NCI-H128 (cell line): ENCODE measurements around the gene RALBP1.
A peak's percentile ranks its signal among the peaks of the same experiment; 100 is the strongest.
"Not testable (repeated sequence)": the region's sequence is repeated elsewhere in the genome, so short reads cannot be mapped to it uniquely, and the experiment has no call there.

Experiments used
- DNase-seq: peaks from one replicate; lab custom pipeline; 2025; ENCODE audit not compliant: unreplicated experiment; lab: John Stamatoyannopoulos, UW

Gene RALBP1

GRCh38 chr18:9474983-9475642, at the start of gene RALBP1:
TSS of gene RALBP1 (plus strand) at chr18:9475513. CDS start at chr18:9513046, 37,533 bp downstream.
- DNase-seq = peak; percentile 99

DNA sequence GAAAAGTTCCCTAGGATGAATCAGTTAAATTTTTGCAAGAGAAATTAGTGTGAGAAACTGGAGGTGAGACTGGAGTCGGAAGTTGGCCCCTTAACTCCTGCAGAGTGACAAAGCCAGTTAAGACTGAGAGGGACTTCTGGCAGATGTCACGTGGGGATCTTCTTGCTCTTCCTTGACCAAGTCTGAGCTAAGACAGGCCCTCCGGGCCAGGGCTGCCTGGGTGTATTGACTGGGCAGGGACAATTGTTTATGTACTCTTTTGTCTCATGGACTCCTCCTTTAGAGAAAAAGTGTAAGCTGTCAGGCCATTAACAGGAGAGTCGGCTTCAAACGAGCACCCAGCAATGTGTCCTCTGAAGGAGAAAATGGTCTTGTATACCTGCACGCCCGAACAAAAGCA, 48.6 kb upstream of the RALBP1 start:
- no peak for DNase-seq

DNA sequence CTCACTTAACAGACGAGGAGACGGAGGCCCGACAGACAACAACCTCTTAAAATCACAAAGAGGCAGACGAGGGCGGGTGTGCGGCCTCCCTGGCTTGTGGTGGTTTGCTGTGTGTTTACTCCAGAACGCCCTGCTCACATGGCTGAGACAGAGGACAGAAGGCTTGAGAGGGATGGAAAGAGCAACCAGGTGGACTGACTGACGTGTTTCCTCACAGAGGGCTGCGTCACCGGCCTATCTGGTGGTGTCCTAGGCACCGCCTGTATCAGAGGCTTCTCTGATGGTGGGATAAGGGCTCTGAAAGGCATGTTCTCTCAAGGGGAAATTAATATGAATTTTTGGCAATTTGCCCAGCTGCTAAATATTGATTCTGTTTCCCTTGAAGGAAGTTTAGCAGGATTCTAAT, 47.0 kb upstream of the RALBP1 start:
- no peak for DNase-seq

GRCh38 chr18:9428862-9429661, 46.3 kb upstream of the RALBP1 start:
- no peak for DNase-seq

GRCh38 chr18:9429662-9429993, 45.7 kb upstream of the RALBP1 start:
- DNase-seq = no peak

DNA sequence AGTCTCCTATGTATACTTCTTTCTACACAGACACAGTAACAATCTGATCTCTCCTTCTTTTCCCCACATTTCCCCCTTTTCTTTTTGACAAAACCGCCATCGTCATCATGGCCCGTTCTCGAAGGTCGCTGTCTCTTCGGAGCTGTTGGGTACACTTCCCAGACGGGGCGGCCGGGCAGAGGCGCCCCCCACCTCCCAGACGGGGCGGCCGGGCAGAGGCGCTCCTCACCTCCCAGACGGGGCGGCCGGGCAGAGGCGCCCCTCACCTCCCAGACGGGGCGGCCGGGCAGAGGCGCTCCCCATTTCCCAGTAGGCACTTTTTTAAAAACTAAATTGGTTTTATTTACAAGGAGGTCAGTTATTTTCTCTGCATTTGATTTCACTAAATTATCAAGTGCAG, 45.0 kb upstream of the RALBP1 start:
- DNase-seq = not testable (repeated sequence)

- no peak for DNase-seq
Observed at GRCh38 chr18:9431296-9431695, 44.0 kb upstream of the RALBP1 start.

DNA sequence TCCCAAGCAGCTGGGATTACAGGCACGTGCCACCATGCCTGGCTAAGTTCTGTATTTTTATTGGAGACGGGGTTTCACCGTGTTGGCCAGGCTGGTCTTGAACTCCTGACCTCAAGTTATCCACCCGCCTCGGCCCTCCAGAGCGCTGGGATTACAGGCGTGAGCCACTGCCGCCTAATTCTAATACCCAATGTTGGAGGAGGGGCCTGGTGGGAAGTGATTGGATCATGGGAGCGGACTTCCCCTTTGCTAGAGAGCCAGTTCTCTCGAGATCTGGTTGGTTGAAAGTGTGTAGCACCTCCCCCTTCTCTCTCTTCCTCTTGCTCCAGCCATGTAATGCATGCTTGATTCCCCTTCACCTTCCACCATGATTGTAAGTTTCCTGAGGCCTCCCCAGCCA, 42.2 kb upstream of the RALBP1 start:
- DNase-seq = not testable (repeated sequence)

DNA sequence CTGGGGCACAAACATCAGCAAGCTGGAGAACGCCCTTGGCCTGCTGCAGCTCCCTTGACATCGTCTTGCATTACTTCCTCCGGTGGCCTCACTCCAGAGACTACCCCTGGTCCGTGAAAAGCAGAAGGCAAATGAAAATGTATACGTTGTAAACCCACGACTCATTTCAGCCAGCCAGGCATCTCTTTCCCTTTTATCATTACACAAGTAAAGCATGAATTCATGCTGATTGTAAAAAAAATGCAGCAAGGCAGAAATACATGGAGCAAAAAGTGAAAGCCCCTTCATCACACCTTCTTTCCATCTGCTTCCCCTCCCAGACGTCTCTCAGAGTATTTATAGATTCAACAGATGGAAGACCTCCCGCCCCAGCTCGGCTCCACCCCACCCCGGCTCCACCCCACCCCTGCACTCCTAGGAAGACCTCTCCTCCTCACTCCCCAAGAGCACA, 41.6 kb upstream of the RALBP1 start:
- DNase-seq = no peak

GRCh38 chr18:9434122-9434701, 41.1 kb upstream of the RALBP1 start:
- DNase-seq = no peak

GRCh38 chr18:9435041-9435440, 40.3 kb upstream of the RALBP1 start:
- DNase-seq = no peak

- DNase-seq = no peak
Observed at GRCh38 chr18:9436206-9436929, 38.9 kb upstream of the RALBP1 start.

DNA sequence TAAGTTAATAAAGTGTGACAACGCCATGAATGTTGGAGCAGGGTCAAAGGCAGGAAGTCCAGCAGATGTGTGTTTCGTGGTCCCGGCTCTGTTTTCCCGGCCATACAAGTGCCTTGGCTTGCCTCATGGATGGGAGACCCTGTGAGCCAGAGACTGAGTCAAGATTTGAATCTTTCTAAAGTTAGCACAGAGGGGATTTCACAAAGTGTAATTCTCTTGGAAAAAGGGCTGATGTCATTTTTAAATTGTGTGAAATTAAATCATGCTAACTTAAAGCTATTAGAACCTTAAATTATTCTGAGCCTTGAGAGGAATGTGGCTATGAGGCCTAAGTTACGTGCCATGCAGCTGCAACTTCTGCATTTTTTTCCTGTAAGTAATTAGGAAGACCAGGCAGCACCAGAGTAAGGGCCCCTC, 38.3 kb upstream of the RALBP1 start:
- DNase-seq = no peak

GRCh38 chr18:9437672-9438071, 37.6 kb upstream of the RALBP1 start:
- DNase-seq = no peak

DNA sequence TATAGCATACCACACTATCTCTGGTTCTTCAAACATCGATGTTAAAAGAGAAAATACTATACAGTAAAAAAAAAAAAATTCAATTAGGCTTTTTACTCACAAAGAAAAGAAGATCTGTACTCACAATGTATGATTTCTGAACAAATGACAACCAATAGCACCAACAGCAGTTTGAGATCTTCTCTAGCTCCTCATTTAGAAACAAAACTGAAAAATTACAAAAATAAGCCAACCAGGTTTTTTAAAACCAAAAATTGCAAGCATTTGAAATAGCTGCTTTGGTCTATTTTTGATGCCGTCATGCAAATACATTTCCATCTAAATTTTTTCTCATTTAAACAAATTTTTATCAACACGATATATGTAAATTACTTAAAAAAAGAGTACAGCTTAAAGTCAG, 34.3 kb upstream of the RALBP1 start:
- DNase-seq = no peak

DNA sequence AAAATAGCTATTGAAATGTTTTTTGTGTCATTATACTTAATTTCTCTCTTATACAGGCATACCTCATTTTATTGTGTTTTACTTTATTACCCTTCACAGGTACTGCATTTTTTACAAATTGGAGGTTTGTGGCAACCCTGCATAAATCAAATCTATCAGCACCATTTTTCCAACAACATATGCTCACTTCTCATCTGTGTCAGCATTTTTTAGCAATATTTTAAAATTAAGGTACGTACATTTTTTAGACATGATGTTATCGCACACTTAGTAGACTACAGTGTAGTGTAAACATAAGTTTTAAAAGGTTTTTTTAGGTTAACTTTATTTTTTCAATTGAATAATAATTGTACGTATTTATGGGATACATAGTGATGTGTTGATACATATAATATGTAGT, 30.8 kb upstream of the RALBP1 start:
- DNase-seq = no peak

- no peak for DNase-seq
Observed at GRCh38 chr18:9446839-9447238, 28.5 kb upstream of the RALBP1 start.

GRCh38 chr18:9447334-9447733, 28.0 kb upstream of the RALBP1 start:
- DNase-seq = no peak

DNA sequence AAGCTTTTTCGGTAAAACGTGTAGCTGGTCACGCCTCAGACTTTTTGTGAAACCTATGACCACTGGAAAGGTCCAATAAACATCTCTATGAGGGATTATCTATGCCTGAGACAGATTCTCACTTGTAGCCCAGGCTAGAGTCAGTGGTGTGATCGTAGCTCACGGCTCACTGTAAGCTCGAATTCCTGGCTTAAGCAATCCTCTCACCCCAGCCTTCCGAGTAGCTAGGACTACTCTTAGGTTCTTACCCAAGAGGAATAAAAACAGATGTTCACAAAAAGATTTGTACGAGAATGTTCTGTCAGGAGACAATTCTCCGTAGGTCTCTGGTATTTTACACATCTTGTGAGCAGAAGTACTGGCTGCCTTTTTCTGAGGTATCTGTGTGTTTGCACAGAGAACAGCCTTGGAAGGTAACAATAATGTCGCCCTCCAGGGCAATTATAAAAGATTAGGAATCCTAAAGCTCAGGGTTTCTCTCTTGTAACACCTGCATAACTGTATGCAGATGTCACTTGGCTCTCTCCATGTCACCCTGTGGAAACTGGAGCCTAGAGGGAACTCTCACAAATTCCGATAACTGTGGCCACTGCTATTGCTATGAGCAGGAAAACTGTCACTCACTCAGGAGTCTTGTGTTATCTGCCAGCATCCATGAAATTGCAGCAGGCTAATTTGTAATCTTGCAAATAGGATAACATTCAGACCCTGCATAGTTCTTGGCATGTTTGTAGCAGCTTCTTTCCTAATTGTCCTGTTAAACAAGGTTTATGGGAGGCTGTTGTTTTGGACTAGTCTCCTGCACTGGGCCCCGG, 25.5 kb upstream of the RALBP1 start:
- DNase-seq = no peak

- not testable (repeated sequence) for DNase-seq
Observed at GRCh38 chr18:9450920-9451319, 24.4 kb upstream of the RALBP1 start.

- DNase-seq = no peak
Observed at GRCh38 chr18:9453283-9453682, 22.0 kb upstream of the RALBP1 start.
